ENCODE measurements around the gene WNT7B.

The WNT7B gene

DNA sequence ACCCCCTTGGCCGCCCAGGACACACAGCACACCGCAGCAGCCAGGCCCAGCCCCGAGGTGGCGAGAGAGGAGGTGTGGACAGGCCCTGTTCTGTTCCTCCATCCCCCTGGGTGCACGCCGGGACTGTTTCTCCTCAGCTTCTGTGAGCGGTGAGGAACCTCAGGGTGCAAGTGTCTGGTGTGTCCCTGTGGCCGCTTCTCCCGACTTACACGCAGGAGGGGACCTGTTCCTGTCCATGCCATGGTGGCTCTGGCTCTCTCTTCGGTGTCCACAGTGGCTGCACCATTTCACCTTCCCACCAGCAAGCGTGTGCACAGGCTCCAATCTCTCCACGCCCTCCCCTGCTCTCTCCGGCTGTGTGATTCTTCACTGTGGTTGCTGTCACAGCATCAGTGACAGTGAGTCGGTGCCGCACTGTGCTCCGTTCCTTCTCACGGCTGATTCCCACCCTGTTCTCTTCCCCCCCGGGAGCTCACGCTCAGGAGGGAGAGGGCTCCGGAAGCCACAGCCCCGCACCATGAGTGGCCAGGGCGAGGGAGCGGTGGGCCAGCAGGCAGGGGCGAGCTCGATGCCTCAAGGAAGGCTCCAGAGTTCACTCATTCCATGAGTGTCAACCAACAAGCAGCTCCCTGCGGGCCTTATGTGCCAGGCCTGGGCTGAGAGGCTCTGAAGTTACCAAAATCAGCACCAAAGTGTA lies 18.6 kb upstream of the WNT7B start:
- DNase-seq = no peak

DNA sequence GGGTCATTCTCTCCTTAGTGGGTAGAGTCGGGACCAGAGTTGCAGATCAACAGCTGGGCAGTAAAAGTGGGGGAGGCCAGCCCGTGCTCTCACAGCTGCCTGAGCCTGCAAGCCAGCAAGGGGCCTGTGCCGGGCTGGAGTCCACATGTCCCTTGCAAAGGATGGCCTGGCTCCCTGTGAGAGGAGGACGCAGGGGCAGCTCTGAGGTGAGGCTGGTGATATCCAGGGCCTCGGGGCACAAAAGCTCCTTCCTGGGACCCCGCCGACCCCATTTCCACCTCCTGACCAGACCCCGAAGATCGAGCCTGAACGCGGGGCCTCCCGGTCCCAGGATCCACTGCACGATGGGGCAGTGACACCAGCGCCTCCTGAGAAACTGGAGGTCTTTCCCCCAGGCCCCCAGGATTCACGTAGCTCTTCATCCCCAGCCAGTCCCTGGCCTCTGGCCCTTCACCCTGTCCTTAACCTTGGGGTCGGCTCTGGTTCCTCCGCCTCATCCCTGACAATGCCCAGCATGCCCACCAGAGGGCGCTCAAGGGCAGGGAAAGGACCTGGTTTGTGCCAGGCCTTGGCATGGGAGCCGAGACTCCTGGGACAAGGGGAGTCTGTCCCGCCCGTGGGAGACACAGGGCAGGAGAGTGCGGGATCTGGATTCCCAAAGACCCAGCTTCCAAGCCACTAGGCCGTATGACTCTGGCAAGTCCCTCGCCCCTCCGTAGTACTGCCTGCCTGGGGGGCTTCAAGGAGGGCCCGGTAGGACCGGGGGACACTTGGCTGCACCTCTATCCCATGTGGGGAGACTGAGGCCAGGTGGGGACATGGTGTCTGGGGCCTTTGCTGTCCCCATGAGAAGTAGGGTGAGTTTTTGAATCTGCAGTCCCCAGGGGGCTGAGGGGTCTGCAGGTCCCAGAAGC lies 17.8 kb upstream of the WNT7B start:
- DNase-seq = peak; percentile 72 to 84

DNA sequence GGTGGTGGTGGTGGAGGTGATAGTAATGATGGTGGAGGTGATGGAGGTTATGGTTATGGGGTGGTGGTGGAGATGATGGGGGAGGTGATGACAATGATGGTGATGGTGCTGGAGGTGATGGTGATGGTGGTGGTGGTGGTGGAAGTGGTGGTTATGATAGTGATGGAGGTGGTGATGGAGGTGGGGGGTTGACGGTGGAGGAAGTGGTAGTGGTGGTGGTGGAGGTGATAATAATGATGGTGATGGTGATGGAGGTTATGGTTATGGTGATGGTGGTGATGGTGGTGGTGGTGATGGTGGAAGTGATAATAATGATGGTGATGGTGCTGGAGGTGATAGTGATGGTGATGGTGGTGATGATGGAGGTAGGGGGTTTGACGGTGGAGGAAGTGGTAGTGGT lies 16.9 kb upstream of the WNT7B start:
- DNase-seq = no peak

DNA sequence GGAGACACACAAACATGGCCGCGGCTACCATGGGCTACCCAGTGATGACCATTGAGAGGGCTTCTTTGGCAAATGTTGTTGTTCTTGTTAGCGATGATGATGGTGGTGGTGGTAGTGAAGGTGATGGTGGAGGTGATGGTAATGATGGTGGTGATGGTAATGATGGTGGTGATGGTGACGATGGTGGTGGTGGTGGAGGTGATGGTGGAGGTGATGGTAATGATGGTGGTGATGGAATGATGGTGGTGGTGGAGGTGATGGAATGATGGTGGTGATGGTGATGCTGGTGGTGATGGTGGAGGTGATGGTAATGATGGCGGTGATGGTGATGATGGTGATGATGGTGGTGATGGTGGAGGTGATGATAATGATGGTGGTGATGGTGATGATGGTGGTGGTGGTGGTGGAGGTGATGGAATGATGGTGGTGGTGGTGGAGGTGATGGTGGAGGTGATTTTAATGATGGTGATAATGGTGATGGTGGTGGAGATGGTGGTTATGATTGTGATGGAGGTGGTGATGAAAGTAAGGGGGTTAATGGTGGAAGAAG lies 16.3 kb upstream of the WNT7B start:
- no peak for DNase-seq

DNA sequence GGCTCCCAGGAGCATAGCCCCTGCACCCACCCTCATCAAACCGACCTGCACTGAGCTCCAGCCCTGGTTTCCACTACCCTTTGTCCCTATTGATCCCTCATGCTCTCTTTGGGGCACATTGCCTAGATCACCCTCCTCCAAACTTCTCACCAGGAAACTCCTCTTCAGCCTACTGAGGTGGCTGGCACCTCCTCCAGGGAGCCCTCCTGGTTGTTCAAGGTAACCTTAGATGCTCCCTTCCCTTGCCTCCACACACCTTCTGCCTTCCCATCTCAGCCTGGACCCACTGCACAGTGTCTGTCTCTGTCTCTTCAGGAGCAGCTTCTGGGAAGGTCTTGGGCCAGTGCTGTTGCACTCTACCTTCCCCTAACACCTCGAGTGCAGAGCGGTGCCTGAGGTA lies 15.8 kb upstream of the WNT7B start:
- no peak for DNase-seq

DNA sequence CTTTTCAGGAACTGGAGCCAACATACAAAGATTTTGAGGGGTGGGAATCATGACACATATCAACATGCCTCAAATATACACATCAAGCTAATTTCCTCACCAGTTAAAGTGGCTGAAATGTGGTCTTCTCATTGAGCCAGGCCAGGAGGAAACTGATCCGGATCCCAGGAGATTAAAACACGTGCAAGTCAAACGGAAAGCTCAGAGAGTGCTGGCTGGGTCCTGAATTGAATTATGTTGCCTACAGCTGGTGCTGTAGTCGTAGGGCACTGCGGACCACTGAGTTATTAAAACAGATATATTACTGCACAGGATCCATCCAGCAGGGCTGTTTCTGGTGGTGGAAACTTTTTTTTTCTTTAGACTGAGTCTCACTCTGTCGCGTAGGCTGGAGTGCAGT lies 14.1 kb upstream of the WNT7B start:
- no peak for DNase-seq

DNA sequence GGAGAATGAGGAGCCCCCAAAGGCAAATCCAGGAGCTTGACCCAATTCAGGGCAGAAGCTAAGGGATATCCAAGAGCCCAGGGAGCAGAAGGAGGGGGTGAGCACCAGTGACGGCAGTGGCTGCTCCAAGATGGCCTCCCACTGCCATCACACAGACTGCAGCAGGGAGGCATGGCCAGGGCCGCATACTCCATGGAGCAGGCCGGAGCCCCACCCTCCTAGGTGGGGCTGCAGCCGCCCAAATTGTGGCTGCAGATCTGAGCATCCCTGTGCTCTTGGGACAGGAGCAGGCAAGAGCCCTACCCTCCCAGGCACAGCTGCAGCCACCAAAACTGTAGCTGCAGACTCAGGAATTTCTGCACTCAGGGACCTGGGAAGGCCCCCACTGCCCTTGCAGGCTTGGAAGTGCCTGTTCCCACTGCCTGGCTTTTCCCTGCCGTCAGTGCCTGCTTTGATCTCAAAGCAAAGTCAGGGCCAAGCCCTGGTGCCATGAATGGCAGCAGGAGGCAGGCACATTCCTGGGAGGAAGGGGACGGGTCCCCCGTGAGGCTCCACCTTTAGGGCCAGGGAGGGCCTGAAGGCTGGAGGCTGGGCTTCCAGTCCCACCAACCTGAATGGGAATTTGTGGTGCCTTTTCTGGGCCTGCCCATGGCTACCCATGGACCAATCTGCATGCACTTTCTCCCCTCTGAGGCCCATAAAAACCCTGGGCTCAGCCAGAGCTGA lies 10.3 kb upstream of the WNT7B start:
- DNase-seq = no peak

DNA sequence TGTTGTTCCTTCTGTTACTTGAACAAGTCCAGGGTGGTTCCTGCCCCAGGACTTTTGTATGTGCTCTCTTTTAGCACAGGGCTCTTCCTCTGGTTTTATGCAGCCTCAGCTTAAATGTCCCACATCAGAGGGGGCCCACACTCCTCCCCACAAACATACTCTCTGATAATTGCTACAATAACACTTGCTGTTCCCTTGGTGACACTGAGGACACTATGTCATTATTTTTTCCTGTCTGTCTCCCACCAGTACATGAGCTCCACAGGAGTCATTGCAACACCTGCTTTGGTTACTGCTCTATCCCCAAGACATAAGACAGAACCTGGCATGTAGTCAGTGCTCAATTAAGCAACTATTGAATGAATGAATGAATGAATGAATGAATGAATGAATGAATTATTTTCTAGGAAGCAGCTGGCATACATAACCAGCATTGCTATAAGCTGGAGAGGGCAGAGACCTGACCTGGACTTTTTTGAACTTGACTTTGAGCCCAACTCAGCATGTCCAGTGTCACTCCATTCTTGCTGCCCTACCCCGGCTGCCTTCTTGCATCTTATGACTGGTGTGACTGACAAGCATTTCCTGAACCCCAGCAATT lies 7.5 kb upstream of the WNT7B start:
- no peak for DNase-seq

DNA sequence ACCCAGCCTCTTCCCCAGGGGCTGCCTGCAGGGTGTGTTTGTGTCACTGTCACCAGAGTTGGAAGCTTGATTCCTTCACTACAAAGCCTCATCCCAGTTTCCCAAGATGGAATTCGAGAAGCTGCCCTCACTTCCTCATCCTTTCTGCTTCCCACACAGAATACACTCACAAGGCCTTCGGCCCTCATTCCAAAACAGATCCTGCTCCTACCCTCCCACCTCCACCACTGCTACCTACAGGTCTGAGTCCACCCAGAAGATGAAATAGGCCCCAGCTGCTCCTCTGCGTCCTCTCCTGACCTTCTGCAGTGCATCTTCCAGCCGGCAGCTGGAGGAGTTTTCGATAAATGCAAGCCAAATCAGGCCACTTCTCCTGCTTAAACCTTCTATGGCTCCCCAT lies 6.8 kb upstream of the WNT7B start:
- DNase-seq = no peak

DNA sequence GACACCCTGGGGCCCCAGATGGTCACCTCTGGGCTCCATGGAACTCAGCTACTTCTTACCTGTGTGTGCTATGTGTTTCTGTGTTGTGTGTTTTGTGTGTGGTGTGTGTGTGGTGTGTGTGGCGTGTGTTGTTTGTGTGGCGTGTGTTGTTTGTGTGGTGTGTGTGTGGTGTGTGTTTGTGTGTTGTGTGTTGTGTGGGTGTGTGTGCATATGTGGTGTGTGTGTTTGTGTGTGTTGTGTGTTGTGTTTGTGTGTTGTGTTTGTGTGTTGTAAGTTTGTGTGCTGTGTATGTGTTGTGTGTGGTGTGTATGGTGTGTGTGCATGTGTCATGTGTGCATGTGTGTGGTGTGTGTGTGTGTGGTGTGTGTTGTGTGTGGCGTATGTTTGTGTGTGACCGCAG lies 3.8 kb upstream of the WNT7B start:
- DNase-seq = no peak

DNA sequence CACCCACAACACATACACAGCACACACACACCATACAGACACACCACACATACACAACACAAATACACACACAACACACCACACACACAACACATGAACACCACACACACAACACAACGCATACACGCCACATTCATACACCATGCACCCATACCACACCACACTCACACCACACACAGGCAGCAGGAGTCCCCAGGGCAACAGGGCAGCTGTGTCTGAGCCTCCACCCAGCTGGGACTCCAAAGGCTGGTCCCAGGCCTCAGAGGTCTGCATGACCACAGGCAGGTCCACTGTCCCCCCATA lies 3.3 kb upstream of the WNT7B start:
- no peak for DNase-seq

DNA sequence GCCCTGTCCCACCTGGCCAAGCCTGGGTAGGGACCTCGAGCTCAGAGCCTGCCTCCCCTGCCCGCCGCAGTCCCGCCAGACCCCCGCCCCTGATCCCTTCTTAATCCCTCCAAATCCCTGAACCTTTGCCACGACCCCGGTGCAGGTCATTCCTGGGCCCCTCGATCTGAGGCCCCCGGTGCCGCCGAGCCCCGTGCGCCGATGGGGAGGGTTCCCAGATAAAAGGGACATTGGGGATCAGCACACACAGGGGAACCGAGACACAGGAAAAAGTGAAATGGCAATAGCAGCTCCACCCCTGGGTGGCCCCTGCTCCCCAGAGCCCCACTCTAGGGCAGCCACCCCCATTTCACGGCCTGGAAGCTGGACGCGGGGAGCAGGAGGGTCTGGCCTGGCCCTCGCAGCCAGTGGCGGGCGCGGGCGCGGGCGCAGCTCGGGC lies 1.3 kb upstream of the WNT7B start:
- no peak for DNase-seq

DNA sequence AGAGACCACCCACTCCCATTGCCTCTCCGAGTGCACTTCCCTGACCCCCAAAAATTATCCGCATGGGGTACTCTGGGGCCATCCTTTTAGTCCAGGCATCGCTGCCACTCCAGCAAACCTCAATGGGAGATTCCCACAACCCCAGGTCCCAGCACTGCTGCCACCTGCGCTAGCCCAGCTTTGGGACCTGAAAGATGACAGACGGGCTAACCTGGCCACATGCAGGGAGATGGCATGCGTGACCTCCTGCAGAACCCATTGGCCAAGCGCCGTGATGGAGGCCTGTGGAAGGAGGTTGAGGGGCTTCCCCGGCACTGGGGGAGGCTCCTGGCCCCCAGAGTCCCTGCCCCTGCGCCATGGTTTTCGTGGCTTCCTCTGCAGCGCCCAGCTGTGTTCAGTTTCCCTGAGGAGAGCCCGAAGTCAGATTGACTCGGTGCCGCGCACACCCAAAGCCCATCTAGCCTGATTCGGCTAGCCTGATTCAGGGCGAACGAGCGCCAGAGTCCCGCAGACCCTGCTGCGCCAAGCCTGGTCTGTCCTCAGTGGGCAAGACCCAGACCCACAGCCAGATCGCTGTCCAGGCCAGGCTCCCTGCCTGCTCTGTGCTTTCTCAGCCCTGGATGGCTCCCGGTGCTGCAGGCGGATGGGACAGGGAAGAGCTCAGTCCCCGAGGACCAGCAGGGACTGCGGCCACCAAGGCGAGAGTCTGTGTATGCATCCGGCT lies 751 bp upstream of the WNT7B start:
- DNase-seq = no peak

DNA sequence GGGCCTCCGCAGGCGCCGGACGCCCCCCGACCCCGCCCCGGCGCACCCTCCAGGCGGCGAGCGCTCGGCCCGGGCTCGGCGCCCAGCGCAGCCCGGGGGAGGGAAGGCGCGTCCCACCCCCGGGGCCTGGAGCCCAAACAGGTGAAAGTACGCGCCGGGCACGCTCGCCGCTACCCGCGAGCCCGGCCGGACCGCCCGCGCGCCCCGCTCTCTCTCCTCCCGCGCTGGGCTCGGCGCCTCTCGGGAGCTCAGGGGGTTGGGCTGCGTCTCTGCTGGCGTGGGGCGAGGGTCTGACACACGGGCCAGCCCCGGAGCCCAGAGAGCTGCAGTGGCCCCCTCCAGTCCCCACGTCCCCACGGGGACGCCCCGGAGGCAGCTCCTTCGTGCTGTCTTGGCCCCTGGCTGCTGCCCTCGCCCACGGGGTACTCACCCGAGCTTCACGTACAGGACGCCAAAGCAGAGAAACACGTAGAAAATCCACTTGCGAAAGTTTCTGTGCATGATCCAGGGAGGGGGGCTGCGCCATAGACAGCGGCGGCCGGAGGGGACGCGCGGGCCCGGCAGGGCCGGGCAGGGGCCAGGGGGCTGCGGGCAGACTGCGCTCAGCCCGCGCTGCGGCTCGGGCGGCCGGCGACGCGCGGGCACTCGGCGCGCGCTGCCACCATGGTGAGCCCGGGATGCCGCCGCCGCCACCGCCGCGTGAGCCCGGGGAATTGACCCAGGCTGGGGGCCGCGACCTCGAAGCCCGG lies 534 bp downstream of the WNT7B start:
- no peak for DNase-seq

DNA sequence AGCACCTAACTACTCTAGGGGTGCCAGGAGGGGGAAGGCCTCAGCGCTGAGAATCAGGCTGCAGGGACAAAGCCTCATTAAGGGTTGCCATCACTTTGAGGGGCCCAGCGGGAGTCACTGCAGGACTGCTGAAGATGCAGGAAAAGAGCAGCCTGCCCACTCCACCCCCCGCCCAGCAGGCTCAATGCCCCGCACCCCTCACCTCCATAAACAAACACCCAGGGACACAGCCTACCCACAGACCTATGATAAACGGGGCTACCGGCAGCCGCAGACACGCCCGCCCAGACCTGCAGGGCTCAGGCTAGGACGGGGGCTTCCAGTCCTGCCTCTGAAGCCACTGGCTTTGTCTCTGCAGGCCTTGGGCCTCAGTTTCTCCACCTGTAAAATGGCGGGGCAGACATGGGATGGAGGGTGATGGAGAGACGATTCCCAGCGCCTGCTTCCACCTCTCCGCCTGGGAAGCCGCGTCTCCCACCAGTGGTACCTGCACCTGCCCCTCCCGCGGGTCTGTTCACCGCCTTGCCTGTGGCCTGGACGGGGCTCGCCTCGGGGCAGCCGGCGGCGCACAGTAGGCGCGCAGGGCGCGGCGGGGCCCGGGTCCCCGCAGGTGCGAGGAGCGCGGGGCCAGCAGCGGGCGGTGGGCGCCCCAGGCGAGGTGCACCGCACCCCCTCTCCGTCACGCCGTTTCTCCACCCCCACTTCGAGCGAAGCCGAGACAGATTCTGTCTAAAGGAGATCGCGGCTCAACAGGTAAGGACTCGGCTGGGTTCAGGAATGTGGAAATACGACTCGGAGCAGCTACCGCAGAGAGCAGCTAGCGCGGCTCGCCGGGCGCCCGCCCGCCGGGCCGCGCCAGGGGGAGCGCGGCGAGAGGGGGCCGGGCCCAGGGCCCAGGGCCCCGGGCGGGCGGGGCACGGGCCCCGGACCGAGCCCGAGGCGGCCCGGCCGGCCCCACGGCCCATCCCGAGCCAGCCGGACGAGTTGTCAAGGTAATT lies 1.5 kb downstream of the WNT7B start:
- no peak for DNase-seq

DNA sequence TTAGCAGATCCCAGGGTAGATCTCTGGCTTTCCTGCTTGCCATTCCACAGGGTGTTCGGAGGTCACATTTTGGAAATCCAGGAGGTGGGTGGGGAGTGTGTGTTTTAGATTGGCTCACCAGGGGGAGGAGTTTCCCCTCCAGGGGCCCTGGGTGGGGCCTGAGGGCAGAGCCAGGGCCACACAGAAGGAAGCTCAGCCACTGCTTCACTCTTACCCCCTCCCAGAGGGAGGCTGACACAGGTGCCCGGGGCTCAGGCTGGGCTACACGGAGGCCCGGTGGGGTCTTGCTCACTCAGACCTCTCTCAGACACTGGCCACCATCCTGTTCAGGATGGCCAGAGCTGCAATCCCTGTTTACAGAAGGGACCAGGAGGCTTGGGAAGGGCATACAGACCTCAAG lies 2.5 kb downstream of the WNT7B start:
- DNase-seq = no peak

DNA sequence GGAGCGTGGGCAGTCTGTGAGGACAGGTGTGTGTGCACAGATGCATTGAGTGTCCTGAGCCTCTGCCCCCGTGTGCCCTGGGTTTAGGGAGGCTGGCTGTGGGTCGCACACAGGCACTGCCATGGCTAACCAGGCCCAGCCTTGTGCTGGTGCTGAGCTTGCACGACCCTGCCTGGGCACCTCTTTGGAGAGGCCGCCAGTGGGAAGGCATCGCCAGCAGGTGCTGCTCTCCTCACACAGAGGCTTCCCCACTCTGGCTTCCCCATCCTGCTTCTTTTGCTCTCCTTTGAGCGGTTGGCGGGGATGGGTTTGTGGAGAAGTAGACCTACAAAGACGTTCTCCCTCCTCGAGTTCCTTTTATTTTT lies 4.1 kb downstream of the WNT7B start:
- DNase-seq = no peak

DNA sequence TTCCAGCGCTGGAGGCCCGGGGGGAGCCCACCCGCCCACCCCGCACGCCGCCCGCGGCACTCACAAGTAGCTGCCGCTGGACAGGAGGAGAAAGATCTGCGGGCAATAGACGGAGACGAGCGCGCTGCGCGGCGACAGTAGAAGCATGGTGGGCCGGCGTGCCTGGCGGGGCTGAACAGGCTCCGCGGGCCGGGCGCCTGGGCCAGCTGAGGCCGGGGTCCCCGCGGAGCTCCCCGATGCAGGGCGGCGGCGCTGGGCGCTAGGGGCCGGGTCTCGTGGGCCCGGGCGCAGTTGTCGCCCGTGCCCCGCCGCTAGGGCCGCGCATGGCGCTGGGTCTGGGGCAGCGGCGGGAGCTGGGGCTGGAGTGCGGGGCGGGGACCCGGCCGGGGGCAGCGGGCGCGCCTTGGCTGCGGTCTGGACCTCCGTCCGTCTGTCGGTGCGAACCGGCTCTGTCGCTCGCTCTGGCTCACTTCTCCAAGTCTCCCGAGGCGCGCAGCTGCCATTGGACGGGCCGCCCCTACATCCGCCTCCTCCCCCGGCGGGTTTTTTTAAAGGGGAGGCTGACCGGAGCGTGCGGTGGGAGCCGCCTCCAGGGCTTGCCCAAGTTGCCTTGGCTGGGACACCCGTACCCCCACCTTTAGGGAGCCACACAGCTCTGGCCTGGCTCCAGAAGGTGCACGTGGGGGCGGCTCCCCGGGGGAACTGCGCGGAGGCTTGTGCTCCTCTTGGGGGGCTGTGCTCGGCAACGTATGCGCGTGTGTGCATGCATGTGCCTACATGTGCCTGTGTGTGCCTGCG lies 4.7 kb downstream of the WNT7B start:
- DNase-seq = no peak

DNA sequence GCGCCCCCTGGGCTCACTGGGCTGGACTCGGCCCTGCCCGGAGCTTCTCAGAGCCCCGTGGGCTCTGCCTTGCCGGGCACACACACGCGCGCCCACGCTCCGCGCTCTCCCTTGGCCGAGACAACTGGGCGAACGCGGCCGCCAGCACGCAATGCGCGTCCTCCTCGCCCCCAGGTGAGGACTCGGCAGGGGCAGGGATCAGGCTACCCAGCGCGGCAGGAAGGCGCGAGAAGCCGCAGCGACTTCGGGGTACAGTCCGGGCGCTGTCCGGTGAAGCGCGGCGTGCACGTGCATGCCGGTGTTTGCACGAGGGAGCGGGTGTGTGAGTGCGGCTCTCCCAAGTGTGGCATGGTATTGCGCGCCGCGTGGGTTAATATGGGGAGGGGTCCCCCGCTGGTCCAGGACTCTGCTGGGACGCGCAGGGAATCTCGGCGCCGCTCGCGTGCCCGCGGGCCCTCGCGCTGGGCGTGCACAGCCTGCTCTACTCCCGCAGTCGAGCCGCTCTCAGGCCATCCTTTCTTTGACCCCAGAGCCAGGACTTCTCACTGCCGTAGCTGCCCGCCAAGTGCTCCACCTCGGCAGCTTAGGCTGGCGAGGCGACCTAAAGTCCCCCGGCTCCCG lies 5.4 kb downstream of the WNT7B start:
- no peak for DNase-seq
